Tibial artery (tissue), 4 donors: Measurements from ENCODE around the gene CKMT2.

Experiments used
- DNase-seq, 2 donors: peaks; one replicate each; pipeline ENCODE4 v3.0.0-alpha.2; 2019
- H3K27ac ChIP-seq, 2 donors: fragments of 200-600 bp; sonication (generic) in 1 of 2; 1 replicate in 1 of 2; 2 replicates in 1 of 2; pipeline ENCODE4 v1.5.1; 2018 to 2019; ENCODE audit warnings: mild to moderate bottlenecking in 1 of 2
- H3K27me3 ChIP-seq, 2 donors: fragments of 200-600 bp; sonication (generic) in 1 of 2; one replicate each; pipeline versions ENCODE4 v1.5.1 to v1.6.0; 2016 to 2019
- H3K36me3 ChIP-seq, 3 donors: fragments of 200-600 bp; sonication (generic) in 2 of 3; one replicate each; pipeline ENCODE4 v1.5.1; 2016 to 2019; ENCODE audit warnings: mild to moderate bottlenecking in 2 of 3
- H3K4me1 ChIP-seq, 4 donors: fragments of 200-600 bp; sonication (generic) in 2 of 4; 1 replicate in 3 of 4; 2 replicates in 1 of 4; pipeline ENCODE4 v1.5.1; 2016 to 2019
- H3K4me3 ChIP-seq, 2 donors: fragments of 200-600 bp; sonication (generic) in 1 of 2; 1 replicate in 1 of 2; 2 replicates in 1 of 2; pipeline ENCODE4 v1.5.1; 2018 to 2019; ENCODE audit warnings: mild to moderate bottlenecking in 2 of 2
- H3K9me3 ChIP-seq, 3 donors: fragments of 200-600 bp; sonication (generic) in 1 of 3; one replicate each; pipeline ENCODE4 v1.5.1; 2016 to 2019
- intact Hi-C: fragments of 100-400 bp; cut with DNase I; formaldehyde crosslinking; loops from one replicate; pipeline ENCODE4 v1.15.0; 2023; ENCODE audit warnings: low total_unique reads
- TF ChIP-seq, protein P1 (sequence below), 2 experiments: fragments of 200-600 bp in 1 of 2; fragments of 450-650 bp in 1 of 2; IDR thresholded peaks; one replicate each; pipeline ENCODE4 v1.5.1; 2017 to 2019; ENCODE audit warnings: antibody characterized with exemption in 2 of 2, mild to moderate bottlenecking in 1 of 2, moderate library complexity in 1 of 2

Gene CKMT2

DNA sequence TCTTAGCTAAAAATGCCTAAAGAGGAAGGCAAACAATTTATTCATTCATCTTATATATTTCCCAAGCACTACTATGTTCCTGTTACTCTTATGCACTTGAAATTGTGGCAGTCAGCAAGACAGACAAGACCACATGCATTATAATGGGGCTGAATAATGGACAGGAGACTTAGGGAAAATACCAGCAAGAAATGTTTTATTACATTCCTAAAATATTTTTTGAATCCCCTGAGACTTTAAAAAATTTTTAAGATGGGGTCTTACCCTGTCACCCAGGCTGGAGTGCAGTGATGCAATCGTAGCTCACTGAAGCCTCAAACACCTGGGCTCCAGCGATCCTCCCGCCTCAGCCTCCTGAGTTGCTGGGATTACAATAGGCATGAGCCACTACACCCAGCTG, 81.5 kb downstream of the CKMT2 start:
- Histone ChIP-seq H3K27ac (no peak overlapping the region), H3K36me3 (peaks cover 36 to 49% (median 38%) of the 10 kb centered on the region in 3 donors), H3K4me3 (no peak overlapping the region), H3K27me3 (no peaks in the 10 kb centered on the region), H3K4me1 (no peaks in the 10 kb centered on the region), H3K9me3 (no peaks in the 10 kb centered on the region)
- TF ChIP-seq, protein P1, sequence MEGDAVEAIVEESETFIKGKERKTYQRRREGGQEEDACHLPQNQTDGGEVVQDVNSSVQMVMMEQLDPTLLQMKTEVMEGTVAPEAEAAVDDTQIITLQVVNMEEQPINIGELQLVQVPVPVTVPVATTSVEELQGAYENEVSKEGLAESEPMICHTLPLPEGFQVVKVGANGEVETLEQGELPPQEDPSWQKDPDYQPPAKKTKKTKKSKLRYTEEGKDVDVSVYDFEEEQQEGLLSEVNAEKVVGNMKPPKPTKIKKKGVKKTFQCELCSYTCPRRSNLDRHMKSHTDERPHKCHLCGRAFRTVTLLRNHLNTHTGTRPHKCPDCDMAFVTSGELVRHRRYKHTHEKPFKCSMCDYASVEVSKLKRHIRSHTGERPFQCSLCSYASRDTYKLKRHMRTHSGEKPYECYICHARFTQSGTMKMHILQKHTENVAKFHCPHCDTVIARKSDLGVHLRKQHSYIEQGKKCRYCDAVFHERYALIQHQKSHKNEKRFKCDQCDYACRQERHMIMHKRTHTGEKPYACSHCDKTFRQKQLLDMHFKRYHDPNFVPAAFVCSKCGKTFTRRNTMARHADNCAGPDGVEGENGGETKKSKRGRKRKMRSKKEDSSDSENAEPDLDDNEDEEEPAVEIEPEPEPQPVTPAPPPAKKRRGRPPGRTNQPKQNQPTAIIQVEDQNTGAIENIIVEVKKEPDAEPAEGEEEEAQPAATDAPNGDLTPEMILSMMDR (IDR thresholded peaks at IDR 0.05), result no peak
- intact Hi-C loops, result no loop called here
- no peak for DNase-seq

DNA sequence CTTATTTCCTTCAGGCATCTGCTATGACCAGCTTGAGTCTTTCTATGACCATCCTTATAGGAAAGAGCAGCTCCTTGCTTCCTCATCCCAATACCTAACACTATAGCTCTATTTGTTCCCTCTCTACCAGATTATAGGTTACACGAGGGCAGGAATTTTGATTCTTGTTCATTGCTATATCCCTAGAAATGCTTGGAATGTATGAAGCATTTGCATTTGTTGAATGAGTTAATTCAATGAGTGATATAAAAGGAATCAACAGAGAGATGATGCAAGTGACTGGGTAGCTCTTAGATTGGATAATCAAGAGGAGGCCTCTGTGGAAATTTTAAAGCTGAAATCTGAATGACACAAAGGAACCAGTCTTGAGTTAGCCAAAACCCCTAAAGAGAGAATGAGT, 82.2 kb downstream of the CKMT2 start:
- H3K4me3 ChIP-seq, result no peak overlapping the region
- H3K4me1 ChIP-seq, result no peaks in the 10 kb centered on the region
- no peaks in the 10 kb centered on the region for H3K9me3 ChIP-seq
- H3K27ac ChIP-seq, result no peak overlapping the region
- TF ChIP-seq, protein P1 (IDR thresholded peaks at IDR 0.05), result no peak
- H3K27me3 ChIP-seq, result no peaks in the 10 kb centered on the region
- intact Hi-C loops, result no loop called here
- no peak for DNase-seq
- peaks cover 35 to 44% (median 35%) of the 10 kb centered on the region in 3 donors for H3K36me3 ChIP-seq

DNA sequence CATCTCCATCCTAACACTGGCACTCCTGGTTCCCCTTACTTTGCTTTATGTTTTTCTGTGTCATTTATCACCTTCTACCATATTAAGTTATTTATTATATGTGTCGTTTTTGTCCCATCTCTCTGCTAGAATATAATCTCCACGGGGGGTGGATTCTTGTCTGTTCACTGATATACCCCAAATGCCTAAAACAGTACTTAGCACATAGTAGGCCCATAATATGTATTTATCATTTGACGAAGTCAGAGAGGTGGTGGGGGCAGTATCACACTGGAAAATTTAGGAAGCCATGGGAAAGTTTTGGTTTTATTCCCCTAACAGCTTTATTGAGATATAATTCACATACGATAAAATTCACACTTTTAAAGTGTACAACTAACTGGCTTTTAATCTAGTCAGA, 82.7 kb downstream of the CKMT2 start:
- H3K9me3 ChIP-seq, result no peaks in the 10 kb centered on the region
- TF ChIP-seq, protein P1 (IDR thresholded peaks at IDR 0.05), result no peak
- no peak overlapping the region for H3K27ac ChIP-seq
- peaks cover 30 to 39% (median 32%) of the 10 kb centered on the region in 3 donors for H3K36me3 ChIP-seq
- no peaks in the 10 kb centered on the region for H3K4me1 ChIP-seq
- H3K4me3 ChIP-seq, result no peak overlapping the region
- no peaks in the 10 kb centered on the region for H3K27me3 ChIP-seq
- no peak for DNase-seq
- intact Hi-C loops, result no loop called here
